Esophagus muscularis mucosa (tissue), 3 donors: ENCODE data around the gene HEMGN.

Experiments
- POLR2A ChIP-seq: fragments of 450-650 bp; IDR thresholded peaks from one replicate; pipeline ENCODE4 v1.6.1; 2017; ENCODE audit warnings: antibody characterized with exemption, moderate library complexity, mild to moderate bottlenecking, low read depth
- TF ChIP-seq, protein P1 (sequence below), 3 experiments: fragments of 200-600 bp in 2 of 3; fragments of 450-650 bp in 1 of 3; sonication (generic) in 2 of 3; IDR thresholded peaks; one replicate each; pipeline ENCODE4 v1.5.1; 2017 to 2019; ENCODE audit warnings: antibody characterized with exemption in 3 of 3, mild to moderate bottlenecking in 2 of 3, moderate library complexity in 1 of 3

DNA sequence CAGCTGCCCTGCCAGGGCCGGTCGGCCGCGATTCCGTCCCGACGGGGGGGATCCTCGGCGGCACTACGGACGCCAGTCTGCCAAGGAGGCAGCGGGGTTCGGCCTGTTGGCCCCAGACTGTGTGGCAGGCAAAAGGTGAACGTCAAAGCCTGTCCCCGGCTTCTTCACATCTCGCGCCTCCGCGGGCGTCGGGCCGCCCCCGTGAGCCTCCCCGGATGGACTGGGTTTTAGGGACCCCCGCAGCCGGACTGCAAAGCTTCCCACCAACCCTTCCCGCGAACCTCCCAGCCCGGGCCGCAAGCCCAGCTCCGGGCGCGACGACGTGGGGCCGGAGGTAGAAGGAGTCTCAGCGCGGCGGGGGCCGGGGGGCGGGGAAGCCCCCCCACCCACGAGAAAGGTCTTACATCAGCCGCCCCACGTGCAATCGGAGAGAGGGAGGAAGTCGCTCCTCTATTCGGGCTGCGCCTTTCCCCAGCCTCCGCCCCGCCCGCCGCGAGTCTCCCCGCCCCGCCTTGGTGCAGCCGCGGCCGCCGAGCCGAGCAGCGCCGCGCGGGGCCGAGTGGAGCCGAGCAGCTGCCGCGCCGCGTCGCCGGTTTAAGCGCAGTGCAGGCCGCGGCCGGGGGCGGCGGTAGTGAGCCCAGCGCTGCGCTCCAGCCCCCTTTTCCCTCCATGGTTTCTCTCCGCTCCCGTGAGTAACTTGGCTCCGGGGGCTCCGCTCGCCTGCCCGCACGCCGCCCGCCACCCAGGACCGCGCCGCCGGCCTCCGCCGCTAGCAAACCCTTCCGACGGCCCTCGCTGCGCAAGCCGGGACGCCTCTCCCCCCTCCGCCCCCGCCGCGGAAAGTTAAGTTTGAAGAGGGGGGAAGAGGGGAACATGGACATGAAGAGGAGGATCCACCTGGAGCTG, 45.0 kb upstream of the HEMGN start, which contains the start of gene ANP32B:
- no peak for TF ChIP-seq POLR2A
- TF ChIP-seq, protein P1, sequence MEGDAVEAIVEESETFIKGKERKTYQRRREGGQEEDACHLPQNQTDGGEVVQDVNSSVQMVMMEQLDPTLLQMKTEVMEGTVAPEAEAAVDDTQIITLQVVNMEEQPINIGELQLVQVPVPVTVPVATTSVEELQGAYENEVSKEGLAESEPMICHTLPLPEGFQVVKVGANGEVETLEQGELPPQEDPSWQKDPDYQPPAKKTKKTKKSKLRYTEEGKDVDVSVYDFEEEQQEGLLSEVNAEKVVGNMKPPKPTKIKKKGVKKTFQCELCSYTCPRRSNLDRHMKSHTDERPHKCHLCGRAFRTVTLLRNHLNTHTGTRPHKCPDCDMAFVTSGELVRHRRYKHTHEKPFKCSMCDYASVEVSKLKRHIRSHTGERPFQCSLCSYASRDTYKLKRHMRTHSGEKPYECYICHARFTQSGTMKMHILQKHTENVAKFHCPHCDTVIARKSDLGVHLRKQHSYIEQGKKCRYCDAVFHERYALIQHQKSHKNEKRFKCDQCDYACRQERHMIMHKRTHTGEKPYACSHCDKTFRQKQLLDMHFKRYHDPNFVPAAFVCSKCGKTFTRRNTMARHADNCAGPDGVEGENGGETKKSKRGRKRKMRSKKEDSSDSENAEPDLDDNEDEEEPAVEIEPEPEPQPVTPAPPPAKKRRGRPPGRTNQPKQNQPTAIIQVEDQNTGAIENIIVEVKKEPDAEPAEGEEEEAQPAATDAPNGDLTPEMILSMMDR (IDR thresholded peaks at IDR 0.05) = peak; percentile 90 to 97 (median 93)
